GM03348 (cell line): ENCODE results near the gene GLRX5.
A peak's percentile ranks its signal among the peaks of the same experiment; 100 is the strongest.
"Not testable (repeated sequence)": the region's sequence is repeated elsewhere in the genome, so short reads cannot be mapped to it uniquely, and the experiment has no call there.

Experiments used
- DNase-seq: peaks from one replicate; pipeline ENCODE4 v3.0.0; 2012; ENCODE audit warnings: low spot score

The GLRX5 gene

DNA sequence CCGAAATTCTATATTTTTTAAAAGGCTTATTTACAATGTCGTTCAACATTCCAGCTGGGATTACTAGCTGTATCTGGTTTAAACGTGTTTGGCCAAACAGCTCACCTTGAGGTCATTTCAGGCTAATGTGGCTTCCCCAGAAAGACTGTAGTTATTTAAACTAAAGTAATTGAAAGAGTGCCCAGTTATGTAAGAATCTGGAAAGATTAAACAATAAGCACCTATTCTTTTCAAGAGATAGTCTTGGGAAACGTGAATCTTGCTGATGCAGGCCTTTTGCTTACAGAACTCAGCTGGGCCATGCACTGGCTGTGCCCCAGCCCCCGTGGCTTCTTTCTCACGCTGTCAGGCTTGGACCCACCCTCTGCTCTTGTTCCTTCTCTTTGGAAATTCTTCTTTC lies 24.4 kb downstream of the GLRX5 start:
- DNase-seq = no peak

GRCh38 chr14:95561001-95561412 lies 26.2 kb downstream of the GLRX5 start:
- peak; percentile 81 for DNase-seq

- DNase-seq = peak; percentile 24
These were observed 28.2 kb downstream of the GLRX5 start for GRCh38 chr14:95562892-95563685.

DNA sequence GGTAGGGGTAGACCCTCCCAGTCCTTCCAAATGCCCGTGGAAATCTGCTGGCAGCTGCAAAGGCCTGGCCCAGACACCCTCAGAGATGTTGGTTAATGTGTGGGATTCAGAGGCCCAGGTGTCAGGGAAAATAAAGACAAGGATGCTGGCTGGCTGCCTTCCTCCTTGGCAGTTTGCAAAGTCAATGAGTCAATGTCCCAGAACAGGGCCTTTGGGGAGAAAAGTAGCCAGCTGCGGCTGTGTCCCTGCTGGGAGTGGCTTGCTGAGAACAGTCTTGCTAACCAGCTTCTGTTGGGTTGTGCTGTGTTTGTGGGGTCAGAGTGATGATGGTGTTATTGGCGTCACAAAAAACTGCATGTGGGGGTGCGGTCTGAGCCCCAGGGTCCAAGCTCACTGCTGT lies 29.2 kb downstream of the GLRX5 start:
- peak; percentile 10 for DNase-seq

DNA sequence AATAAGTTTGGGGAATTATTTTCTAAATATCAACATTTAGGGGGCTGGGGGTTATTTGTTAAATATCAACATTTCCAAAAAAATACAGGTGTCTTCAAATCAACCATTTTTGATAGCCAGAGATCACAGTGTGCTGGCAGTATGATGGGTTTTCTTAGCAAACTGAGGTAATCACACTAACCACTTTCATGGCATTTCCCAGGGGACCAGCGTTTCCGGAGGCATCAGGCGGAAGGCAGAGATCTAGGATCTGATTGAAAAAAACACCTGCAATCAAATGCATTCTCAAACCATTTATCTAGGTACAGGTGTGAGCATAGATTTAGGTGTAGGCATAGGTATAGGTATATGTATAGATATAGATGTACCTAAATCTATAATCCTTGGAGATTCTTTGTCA lies 34.6 kb downstream of the GLRX5 start:
- DNase-seq = no peak

DNA sequence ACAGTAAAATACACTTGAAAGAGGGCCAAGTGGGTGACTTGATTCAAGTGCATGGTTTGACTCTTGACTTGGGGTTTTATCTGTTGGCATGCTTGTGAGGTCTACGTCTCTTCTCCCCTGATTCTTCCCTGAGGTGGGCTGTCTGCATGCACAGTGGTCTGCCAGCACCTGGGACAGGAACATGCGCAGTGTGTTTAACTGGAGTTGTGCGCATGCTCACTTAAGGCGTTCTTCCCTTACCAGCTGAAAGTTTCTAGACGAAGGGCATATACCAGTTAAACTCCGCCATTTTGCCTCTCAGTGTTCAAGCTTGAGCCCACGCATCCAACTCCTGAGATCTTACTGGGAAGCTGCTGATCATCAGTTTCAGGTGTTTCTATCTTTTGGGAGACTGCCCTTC lies 38.5 kb downstream of the GLRX5 start:
- no peak for DNase-seq

DNA sequence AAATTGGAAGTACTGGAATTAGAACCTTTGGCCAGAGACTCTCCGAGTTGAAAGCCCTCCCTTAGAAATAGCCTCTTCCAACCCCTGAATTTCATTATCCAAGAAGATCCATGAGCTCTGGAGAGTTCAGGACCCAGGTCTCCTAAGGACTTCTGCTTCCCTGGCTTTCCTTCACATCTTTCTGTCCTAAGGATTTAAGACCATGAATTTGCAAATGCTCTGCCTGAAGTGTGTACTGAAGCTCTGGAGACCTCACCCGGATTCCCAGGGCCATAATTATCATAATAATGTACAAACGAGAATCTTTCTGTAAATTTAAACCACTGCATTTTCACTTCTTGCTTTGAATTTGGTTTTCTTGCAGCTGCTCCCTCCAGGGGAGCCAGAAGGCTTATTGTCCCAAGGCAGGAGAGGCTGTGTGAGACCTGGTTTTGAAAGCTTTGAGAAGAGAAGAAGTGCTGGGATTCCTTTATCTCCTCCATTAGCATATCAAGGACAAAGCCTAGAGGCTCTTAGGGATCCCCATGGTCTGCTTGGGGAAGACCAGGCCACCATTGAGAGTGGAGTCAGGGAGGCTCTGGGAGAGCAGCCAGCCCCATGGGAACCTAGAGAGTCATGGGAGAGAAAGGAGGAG lies 41.1 kb downstream of the GLRX5 start:
- no peak for DNase-seq

DNA sequence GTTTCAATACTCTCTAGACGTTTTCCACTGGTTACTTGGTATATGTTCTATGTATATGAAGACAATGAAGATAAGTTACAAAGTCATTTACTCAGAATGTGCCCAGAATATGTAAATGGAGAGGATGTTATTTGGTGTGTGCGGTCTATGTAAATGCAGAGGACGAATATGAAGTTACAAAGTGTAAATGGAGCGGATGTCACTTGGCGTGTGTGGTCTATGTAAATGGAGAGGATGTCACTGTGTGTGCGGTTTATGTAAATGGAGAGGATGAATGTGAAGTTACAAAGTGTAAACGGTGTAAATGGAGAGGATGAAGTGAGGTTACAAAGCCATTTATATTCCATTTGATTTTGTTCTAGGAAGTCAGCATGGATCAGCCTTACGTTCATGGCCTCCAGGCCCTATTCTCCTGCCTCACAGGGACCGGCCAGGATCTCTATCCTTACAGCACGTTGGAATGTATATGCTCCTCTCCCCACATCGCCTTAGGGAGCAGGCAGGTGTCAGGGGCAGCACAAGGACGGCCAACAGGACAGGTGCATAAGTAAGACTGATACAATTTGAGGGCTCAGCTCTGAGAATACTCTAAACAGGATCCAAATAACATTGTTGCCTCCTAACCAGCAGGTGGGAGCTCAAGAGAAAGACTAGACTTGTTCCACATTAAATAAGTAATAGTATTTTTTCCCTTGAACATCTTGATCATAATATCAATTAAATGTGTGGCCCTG lies 42.4 kb downstream of the GLRX5 start:
- DNase-seq = no peak

DNA sequence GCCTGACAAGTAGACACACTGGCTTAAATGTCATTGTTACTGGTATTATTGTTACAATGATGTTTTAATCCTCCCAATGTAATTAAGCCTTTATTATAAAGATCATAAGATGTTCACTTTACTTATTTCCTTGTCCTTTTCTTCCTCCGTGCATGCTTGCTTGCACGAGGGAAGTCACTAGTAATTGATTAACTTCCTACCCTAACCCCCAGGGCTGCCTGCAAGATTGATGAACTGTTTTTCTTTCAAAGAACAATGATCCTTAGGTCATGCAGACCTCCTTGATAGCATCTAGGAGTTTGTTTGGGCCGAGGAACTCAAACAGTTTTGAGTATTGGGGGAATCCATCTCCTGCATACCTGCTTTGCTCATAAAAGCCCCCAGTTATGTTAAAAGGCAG lies 43.0 kb downstream of the GLRX5 start:
- DNase-seq = no peak

- DNase-seq = not testable (repeated sequence)
These were observed 49.2 kb downstream of the GLRX5 start for GRCh38 chr14:95583836-95584617.

DNA sequence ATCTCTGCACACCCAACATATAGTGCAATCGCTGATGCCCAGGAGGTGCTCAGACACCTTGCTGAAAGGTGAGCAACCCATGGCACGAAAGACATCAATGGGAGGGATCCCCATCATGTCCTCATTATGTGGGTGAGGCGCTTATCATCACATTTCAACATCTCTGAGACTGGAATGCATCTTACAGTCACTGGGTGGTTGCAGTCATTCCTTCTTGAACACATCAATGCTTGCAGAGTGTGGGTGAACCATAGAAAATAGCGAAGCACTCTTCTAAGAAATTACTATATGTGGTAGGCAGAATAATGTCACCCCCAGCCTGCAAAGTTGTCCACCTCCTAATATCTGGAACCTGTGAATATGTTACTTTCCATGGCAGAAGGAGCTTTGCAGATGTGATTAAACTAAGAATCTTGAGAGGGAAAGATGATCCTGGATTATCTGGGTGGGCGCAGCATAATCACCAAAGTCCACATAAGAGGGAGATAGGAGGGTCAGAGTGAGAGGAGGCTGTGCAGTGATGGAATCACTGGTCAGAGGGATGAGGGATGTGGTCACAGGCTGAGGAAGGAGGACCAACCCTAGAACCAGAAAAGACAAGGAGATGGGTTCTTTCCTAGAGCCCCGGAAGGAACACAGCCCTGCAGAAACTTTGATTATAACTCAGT lies 51.2 kb downstream of the GLRX5 start:
- DNase-seq = no peak

- not testable (repeated sequence) for DNase-seq
These were observed 56.3 kb downstream of the GLRX5 start for GRCh38 chr14:95591182-95591581.
